NCI-H146 treated with DMSO at 0.1 percent for 48 hours (cell line): ENCODE measurements around the gene SRRM5.
A peak's percentile ranks its signal among the peaks of the same experiment; 100 is the strongest.
"Not testable (repeated sequence)": the region's sequence is repeated elsewhere in the genome, so short reads cannot be mapped to it uniquely, and the experiment has no call there.

Source experiments
- DNase-seq: peaks from one replicate; lab custom pipeline; 2025; ENCODE audit not compliant: unreplicated experiment; lab: John Stamatoyannopoulos, UW

Gene SRRM5

DNA sequence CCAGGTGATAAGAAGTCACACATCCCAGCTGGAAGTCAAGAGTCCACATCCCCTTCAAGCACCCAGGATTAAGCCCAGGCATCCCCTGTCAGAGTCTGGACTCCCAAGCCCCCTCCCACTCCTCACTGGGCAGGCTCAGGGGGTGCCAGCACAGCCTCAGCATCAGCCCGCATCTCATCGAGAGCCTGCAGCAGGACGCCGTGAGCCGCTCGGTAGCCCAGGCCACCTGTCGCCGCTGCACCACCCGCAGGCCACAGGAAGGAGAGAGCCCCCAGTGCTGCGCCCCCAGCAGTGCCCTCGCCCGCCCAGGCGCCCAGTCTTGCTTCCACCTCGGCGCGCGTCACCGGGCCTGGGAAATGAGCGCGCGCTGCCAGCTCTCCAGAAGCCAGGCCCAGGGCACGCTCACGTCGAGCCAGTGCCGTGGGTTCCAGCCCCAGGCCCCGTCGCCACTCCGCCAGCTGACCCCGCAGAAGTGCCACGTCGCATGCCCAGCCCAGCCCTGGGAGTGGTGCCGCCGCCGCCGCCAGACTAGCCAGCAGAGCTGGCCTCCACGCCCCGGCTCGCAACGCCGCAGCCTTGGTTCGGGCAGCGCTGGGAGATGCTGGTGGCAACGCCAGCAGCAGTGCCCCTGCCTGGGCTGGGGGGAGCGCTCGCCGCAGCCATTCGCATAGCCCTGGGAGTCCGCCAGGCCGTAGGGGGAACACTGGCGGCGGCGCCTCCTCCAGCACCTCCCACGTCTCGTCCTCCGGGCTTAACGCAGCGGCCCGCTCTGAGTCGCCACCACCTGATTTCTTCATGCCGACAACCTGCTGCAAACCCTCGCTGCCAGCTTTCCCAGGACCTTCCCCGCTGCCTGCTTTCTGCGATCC is 19.8 kb upstream of the SRRM5 start:
- no peak for DNase-seq

DNA sequence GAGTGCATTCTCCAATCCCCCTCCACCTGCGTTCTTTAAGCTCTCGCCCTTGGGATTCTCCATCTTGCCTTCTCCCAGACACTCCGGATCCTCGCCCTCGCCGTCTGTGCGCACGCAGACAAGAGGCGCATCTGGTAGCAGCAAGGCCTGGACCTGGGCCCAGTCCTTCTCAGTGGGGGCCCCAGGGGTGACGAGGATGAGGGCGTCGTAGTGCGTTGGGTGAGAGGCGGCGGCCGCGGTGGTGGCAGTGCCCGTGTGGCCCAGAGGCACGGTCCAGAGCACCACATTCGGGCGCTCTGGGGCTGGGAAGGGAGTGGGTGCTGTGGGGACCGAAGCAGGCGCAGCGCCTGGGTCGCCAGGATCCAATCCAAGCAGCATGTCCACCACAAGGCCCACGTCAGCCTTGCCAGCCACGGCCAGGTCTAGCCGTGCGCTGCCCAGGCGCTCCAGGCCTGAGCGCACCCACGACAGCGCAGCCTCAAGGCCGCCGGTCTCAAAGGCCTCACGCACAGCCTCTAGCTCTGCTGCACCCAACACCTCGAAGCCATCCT is 19.0 kb upstream of the SRRM5 start:
- DNase-seq = no peak

DNA sequence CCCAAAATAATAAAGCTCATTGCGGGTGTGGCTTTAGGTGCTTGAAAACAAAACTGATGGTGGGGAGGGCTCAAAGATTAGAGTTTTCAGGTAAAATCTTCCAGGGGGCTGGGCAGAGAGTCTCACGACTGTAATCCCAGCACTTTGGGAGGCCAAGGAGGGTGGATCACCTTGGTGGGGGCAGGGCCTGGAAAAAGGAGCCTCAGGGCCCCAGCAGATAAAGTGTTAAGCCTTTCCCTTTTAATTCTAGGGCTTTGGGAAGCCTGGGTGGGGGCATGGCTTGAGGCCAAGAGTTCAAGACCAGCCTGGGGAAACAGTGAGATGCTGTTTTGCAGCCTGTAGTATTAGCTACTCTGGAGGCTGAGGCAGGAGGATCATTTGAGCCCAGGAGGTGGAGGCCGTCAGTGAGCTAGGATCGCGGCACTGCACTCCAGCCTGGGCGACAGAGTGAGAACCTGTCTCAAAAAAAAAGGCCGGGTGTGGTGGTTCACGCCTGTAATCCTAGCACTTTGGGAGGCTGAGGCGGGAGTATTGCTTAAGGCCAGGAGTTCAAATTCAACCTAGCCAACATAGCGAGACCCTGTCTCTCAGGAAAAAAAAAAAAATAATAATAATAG is 17.7 kb upstream of the SRRM5 start:
- no peak for DNase-seq

DNA sequence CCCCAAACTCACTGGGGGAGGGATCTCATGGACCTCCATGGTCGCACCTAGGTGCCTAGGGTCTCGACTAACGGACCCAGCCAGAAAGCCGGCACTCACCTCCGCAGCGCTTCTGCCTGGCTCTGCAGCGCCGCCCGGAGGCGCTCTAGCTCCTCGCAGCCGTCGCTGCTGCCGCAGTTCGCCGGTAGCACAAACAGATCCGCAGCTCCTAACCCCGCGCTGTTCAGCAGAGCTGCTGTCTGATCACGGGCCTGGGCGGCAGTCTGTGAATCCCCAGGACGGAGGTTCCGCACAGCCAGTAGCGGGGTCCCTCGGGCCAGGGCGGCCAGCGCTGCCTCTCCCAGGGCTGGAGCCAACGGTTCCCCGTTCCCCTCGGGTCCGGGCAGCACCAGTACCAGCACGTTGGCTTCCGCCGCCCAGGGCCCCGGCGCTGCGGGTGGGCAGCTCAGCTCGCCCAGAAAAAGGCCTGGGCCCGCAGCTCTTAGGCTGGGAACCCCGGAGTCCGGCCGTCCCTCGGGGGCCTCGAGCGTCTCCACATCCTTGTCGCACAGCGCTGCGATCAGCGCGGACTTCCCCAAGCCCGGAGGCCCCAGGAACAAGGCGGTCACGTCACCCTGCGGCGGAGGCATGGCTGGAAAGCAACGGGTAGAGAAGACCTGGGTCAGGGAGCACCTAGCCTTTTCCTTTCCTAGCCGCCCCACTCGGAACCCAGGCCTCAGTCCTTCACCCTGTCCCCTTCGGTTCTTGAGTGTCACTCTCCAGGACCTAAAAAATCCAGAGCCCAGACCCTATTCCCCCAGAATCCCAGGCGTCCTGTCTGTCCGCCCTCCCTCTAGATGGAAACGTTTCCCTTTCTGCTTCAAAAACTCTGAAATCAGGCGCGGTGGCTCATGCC is 16.9 kb upstream of the SRRM5 start:
- no peak for DNase-seq

DNA sequence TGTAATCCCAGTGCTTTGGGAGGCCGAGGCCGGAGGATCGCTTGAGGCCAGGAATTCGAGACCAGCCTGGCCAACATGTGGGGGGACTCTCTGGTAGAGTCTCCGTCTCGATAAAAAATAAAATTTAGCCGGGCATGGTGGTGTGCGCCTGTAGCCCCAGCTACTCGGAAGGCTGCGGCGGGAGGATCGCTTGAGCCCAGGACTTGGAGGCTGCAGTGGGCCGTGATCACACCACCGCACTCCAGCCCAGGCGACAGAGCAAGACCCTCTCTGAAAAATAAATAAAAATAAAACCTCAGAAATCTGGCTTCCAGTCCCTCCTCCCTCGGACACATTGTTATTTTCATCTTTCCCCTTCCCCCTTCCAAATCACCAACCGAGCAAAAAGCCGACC is 16.3 kb upstream of the SRRM5 start:
- no peak for DNase-seq

DNA sequence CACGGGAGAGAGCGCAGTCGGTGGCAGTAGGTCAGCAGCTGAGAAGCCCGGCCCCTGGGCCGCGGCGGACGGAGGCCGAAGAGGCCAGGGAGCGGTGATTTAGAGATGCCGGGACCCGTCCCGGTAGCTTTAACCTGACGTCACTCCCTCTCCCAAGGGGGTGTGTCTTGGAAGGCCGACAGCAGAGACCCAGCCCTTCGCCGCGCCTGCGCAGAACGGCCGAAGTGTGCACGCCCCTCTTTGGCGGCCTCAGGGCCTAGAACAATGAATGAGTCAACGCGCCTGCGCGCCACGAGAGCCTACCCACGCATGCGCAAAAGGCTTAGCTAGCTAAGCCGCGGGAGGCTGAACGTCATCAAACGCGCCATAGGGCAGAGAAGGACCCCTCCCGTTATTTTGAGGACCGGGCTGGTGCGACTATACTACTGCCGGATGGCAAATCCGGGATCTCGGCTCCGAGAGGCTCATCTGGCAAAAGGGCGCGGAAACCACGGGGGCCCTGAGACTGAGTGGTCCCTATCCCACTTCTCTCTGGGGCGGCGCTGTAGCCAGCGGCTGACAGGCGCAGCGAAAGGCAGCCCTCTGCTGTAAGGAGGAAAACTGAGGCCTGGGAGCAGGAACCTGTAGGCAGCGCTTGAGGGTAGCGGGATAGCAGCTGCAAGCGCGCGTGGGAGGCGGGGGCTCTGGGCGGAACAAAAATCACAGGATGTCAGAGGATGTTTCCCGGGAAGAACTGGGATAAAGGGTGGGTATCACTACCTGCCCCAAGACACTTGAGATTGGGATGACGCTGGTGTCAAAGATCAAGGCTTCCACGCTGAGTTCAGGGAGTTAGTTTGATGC is 15.7 kb upstream of the SRRM5 start, which contains the start of the genes IRGQ and ZNF576:
IRGQ (minus strand) TSS at position 136 of the 843 bp plus-strand sequence. CDS start 796 bp downstream, outside the sequence.
ZNF576 (plus strand) TSS at position 597 of the 843 bp plus-strand sequence. CDS start 514 bp downstream, outside the sequence.
- peak; percentile 99 for DNase-seq

DNA sequence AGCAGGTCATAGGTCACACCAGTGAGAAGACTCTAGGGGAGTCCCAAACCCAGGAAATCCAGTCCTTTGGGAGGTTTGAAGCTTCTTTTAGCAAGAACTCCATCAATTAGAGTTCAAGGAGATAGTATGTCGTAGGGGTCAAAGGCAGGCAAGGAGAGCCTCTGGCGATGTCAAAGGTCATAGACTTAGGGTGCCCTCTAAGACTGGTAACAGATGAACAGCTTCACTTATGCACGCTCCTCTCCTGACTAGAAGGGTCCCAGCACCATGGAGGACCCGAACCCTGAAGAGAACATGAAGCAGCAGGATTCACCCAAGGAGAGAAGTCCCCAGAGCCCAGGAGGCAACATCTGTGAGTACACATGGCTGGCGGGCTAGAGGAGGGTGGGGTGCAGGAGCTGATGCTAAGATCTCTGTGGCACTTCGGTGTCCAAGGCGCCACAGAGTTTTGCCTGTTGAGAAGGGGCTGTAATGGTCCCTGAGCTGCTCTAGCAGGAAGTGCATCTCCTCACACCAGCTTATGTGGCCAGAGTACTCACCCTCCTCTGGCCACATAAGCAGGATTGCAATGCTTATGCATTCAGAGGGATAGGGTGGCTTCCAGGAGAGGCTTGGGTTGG is 14.9 kb upstream of the SRRM5 start:
- DNase-seq = no peak

DNA sequence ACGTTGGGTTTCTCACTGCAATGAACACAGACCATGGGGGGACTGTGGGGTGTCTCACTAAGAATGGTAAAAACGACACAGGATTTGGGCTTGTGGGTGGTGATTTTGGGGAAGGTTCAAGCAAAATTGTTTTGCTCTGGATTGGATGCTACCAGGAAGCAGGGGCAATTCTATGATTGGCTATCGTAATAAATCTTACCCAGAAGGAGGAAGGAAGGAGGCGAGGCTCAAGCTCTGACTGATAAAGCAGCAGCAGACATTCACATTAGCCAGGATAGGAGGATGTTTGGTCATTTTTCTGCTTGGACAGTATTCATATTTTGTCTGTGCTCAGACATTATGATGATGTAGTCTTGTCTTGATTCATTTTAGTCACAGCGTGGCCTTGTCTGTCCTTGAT is 14.0 kb upstream of the SRRM5 start:
- no peak for DNase-seq

DNA sequence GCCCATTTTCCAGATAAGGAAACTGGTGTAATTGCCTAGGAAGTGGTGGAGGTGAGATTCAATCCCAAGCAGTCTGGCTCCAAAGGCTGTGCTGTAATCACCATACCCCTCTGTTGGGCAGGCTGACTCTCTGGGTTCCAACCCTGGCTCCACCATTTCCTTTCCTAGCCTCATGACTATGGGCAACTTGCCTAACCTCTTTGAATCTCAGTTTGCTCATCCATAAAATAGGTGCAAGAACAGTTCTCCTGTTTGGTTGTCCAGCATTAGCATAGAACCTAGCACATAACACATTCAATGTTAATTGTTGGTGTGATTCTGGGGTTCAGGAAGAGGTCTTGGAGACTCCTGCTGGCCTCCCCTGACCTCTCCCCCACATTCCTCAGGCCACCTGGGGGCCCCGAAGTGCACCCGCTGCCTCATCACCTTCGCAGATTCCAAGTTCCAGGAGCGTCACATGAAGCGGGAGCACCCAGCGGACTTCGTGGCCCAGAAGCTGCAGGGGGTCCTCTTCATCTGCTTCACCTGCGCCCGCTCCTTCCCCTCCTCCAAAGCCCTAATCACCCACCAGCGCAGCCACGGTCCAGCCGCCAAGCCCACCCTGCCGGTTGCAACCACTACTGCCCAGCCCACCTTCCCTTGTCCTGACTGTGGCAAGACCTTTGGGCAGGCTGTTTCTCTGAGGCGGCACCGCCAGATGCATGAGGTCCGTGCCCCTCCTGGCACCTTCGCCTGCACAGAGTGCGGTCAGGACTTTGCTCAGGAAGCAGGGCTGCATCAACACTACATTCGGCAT is 13.2 kb upstream of the SRRM5 start:
- no peak for DNase-seq

DNA sequence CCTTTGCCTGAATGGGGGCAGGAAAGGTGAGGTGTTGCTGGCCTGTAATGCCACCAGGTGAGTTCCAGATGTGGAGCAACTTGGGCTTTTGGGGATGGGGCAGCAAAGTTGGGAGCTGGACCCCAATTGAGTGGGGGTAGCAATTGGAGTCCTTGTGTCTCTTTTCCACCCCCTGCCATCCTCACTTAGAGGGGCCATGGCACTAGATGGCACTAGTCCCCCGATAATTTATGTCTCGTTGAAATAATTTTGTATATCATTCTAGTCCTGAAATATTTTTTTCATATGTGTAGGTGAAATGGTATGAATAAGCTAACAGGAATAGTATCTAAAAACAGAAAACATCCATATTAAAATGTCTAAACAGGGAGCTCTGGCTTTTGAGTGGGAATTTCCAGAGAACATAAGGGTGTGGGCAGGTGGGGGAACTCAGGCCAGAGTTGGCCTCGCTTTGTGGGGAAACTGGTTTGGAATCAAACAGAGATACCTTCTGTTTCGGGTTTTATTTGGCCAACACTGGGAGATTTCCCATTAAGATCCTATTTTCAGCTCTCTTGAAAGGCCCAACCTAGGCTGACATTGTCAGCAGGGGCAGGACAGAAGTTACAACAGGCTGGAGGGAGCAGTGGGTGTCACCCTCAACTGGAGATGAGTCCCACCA is 12.1 kb upstream of the SRRM5 start:
- no peak for DNase-seq

DNA sequence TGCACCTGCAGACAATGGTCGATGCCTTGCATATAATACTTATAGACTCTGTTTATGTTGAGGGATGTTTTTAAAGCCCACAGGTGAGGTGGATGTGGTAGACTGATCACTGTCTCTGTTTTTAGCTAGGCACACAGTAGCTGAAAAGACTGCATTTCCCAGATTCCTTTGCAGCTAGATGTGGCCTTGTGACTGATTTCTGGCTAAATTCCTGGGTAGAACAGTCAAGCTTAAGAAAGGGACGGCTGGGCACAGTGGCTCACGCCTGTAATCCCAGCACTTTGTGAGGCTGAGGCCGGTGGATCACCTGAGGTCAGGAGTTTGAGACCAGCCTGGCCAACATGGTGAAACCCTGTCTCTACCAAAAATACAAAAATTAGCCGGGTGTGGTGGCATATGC is 11.6 kb upstream of the SRRM5 start:
- DNase-seq = not testable (repeated sequence)

DNA sequence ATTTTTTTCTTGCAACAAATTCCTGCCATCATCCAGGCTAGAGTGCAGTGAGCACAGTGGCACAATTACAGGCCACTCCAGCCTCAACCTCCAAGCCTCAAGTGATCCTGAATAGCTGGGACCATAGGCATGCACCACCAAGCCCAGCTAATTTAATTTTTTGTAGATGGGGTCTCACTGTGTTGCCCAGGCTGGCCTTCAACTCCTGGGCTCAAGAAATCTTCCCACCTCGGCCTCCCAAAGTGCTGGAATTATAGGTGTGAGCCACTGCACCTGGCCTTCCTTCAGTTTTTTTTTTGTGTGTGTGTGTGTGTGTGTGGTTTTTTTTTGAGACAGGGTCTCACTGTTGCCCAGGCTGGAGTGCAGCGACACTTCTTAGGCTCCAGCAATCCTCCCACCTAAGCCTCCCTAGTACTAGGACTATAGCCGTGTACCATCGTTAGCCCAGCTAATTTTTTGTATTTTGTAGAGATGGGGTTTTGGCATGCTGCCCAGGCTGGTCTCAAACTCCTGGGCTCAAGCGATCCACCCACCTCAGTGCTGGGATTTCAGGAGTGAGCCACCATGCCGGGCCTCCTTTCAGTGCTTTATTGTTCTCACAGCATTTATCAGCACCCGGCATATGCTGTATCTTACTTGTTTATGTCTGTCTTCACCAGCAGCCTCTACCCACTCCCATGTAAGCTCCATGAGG is 5.9 kb upstream of the SRRM5 start:
- no peak for DNase-seq

DNA sequence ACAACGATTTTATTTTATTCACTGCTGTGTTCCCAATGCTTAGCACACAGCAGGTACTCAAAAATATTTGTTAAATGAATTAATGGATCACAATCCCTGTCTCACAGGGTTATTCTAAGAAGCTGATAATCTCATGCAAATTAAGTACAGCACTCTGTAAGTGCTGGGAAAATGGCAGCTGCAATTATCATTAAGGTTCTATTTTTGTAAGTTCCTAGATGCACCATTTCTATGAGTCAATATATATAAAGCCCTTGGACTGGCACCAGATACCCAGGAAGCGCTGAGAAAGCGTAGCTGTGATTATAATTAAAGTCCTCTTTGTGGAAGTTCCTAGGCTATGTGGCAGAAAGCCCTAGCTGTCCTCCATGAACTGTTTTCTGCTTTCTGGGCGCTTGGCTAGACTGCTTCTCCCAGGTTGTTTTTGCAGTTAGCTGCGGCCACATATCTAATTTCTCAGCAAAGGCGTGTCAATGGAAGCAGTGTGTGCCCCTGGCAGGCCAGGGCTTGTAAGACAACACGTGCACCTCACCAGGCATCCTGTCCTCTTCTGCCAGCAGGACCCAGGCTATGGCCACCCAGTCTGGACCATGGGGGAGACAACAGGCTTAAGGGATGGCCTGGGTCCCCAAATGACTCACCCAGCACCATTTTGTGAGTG is 5.2 kb upstream of the SRRM5 start:
- DNase-seq = no peak

DNA sequence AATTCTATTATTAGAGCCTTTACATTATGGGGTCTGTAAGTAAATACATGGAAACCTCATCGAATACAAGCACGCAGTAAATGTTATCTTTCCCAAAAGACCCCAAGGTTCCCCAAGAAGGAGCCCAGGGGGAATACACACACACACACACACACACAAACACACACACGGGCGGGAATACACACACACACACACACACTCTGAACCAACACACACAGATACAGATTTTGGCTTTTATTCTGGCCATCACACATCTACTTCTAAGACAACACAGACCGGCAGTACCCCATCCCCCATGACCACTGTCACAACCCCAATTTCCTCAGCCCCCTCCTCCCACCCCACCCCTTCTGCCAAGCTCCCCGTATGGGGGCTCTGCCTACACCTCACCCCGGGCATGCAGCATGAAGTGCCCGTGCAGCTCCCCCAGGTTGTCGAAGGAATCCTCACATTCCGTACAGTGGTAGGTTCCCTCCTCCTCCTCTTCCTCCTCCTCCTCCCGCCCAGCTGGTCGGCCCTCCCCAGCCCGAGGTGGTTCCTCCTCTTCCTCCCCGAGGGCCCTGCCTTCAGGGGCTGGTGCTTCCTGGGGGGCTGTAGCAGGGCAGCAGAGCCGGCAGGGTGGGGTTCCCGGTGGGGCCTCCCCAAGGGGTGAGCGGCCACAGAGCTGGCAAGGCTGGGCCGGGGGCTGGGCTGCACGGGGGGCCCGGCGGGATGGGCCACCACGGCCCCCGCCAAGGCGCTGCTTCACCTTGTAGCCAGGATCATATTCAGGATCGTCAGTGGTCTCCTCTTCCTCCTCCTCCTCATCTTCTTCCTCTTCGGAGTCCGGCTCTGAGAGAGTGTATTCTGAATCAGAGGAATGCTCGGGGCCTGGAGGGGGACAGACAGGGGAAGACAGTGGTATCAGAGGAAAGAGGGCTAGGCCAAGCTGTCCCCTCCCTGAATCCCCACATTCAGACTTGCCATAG is 4.4 kb upstream of the SRRM5 start:
- no peak for DNase-seq

DNA sequence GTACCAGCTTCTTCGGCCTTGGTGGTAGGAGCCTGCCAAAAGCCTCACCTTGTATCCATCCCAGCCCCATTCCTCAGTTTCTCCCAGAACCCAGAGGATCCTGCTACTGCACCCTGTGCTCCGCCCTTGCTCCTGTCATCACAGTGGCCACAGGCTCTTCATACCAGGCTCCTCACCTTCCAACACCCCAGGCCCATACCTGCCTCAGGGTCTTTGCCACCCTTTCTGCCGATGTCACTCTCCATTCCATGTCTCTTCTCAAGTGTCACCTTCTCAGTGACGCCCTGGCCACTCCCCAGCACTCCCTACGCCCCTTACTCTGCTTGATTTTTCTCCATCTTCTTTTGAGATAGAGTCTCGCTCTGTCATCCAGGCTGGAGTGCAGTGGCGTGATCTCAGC is 2.0 kb upstream of the SRRM5 start:
- no peak for DNase-seq

DNA sequence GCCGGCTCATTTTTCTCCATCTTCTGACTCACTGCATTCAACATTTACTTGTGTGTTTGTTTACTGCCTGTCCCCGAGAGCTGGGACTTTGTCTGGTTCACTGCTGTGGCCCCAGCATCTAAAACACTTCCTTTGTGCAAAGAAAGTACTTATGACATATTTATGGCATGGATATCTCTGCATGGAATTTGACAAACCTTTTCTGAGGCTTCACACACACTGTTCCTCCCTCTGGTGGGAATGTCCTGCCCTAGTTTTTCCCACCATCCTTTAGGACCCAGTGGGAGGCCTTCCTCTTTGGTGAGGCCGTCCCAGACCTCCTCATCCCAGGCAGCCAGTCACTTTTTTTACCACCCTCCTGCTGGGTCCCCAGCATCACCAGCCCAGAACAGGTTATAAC is 1.4 kb upstream of the SRRM5 start:
- no peak for DNase-seq
